ENCODE measurements around the gene KRT71.

Gene KRT71

DNA sequence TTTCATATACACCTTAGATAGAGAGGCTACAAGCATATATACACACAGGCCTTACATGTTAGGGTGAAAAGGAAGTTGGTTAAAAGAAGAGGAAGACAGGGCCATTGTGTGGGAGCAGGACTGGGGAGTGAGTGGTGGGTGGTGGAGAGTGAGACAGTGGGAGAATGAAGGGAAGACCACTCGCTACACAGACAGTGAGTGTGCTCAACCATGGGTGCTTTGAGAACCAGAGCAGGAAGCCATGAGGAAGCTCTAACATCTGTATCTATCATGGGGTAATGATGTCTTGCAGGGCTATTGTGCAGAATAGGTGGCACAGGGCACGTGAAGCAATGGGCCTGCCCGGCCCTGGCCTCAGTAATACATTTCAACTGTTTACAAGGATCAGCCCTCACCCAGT is 32.1 kb upstream of the KRT71 start:
- H3K4me3 ChIP-seq (ENCODE audit: low read length) = no peak overlapping the region
- H3K4me1 ChIP-seq (ENCODE audit: control insufficient read depth, insufficient read depth, low read length) = no peaks in the 10 kb centered on the region

GRCh38 chr12:52584156-52584682 is 31.3 kb upstream of the KRT71 start:
- Histone ChIP-seq H3K4me1 (ENCODE audit: control insufficient read depth, insufficient read depth, low read length) (no peaks in the 10 kb centered on the region), H3K27me3 (ENCODE audit: control insufficient read depth, insufficient read depth, low read length) (peaks cover 47% of the 10 kb centered on the region), H3K9ac (ENCODE audit: low read depth, low read length) (no peak overlapping the region), H3K36me3 (ENCODE audit: insufficient read depth, low read length) (no peaks in the 10 kb centered on the region), H3K4me3 (ENCODE audit: low read length) (no peak overlapping the region), H3K4me2 (ENCODE audit: low read length) (no peak overlapping the region), H3K9me3 (replicated peaks; ENCODE audit: low read length) (no peaks in the 10 kb centered on the region)

More for the DNA sequence above, 32.1 kb upstream of the KRT71 start:
- Histone ChIP-seq H3K27me3 (ENCODE audit: control insufficient read depth, insufficient read depth, low read length) (peaks cover 39% of the 10 kb centered on the region), H3K9me3 (replicated peaks; ENCODE audit: low read length) (no peaks in the 10 kb centered on the region), H3K9ac (ENCODE audit: low read depth, low read length) (no peak overlapping the region), H3K36me3 (ENCODE audit: insufficient read depth, low read length) (no peaks in the 10 kb centered on the region), H3K4me2 (ENCODE audit: low read length) (no peak overlapping the region)

DNA sequence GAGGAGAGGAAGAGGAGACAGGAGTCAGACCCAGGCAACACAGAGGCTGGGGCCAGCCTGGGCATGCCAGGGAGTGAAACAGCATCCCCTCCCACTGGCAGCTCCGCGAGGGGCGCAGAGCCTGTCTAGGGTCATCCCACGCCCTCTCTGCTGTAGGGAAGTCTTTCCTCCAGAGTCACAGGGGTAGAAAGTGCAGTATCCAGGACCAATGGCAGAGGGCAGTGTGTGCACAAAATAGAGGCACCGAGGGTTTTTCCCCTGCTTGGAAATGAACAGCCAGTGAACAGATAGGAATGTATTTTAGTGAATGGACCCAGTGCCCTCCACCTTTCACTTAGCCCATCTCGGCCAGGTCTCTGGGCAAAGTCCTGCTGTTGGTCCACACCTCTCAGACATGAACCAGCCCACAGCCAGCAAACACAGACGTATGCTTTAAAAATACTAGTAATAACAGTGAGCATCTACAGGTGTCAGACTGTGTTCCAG is 30.1 kb upstream of the KRT71 start:
- Histone ChIP-seq H3K4me1 (ENCODE audit: control insufficient read depth, insufficient read depth, low read length) (no peaks in the 10 kb centered on the region), H3K27me3 (ENCODE audit: control insufficient read depth, insufficient read depth, low read length) (peaks cover 58% of the 10 kb centered on the region), H3K4me3 (ENCODE audit: low read length) (no peak overlapping the region), H3K9ac (ENCODE audit: low read depth, low read length) (no peak overlapping the region), H3K9me3 (replicated peaks; ENCODE audit: low read length) (no peaks in the 10 kb centered on the region), H3K4me2 (ENCODE audit: low read length) (no peak overlapping the region), H3K36me3 (ENCODE audit: insufficient read depth, low read length) (no peaks in the 10 kb centered on the region)

DNA sequence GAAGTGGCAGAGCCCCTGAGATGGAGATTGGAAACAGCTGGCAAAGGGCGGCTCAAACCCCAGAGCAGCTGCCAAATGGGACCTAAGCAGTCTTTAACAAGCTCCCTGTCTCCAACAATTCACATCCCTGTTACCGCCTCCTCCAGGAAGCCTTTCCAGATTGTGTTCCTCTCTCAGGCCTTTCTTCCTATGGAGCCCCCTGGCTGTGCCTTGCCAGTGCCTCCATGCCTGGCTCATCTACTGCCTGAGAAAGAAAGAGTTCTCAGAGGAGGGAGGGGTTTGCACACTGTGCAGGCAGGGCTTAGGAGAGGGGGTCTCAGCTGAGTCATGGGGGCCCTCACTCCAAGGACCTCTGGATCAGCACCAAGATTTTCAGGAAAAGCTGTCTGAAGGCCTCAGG is 29.5 kb upstream of the KRT71 start:
- no peak overlapping the region for H3K9ac ChIP-seq (ENCODE audit: low read depth, low read length)
- no peak overlapping the region for H3K4me2 ChIP-seq (ENCODE audit: low read length)
- no peaks in the 10 kb centered on the region for H3K36me3 ChIP-seq (ENCODE audit: insufficient read depth, low read length)
- H3K27me3 ChIP-seq (ENCODE audit: control insufficient read depth, insufficient read depth, low read length) = peaks cover 55% of the 10 kb centered on the region
- H3K4me1 ChIP-seq (ENCODE audit: control insufficient read depth, insufficient read depth, low read length) = no peaks in the 10 kb centered on the region
- no peaks in the 10 kb centered on the region for H3K9me3 ChIP-seq (replicated peaks; ENCODE audit: low read length)
- H3K4me3 ChIP-seq (ENCODE audit: low read length) = no peak overlapping the region

GRCh38 chr12:52581481-52581880 is 28.5 kb upstream of the KRT71 start:
- H3K9ac ChIP-seq (ENCODE audit: low read depth, low read length) = no peak overlapping the region
- no peak overlapping the region for H3K4me2 ChIP-seq (ENCODE audit: low read length)
- no peaks in the 10 kb centered on the region for H3K9me3 ChIP-seq (replicated peaks; ENCODE audit: low read length)
- H3K36me3 ChIP-seq (ENCODE audit: insufficient read depth, low read length) = no peaks in the 10 kb centered on the region
- H3K4me1 ChIP-seq (ENCODE audit: control insufficient read depth, insufficient read depth, low read length) = no peaks in the 10 kb centered on the region
- no peak overlapping the region for H3K4me3 ChIP-seq (ENCODE audit: low read length)
- H3K27me3 ChIP-seq (ENCODE audit: control insufficient read depth, insufficient read depth, low read length) = peaks cover 53% of the 10 kb centered on the region

- H3K4me1 ChIP-seq (ENCODE audit: control insufficient read depth, insufficient read depth, low read length) = no peaks in the 10 kb centered on the region
- peaks cover 53% of the 10 kb centered on the region for H3K27me3 ChIP-seq (ENCODE audit: control insufficient read depth, insufficient read depth, low read length)
- no peak overlapping the region for H3K9ac ChIP-seq (ENCODE audit: low read depth, low read length)
- H3K4me3 ChIP-seq (ENCODE audit: low read length) = no peak overlapping the region
- no peaks in the 10 kb centered on the region for H3K36me3 ChIP-seq (ENCODE audit: insufficient read depth, low read length)
- H3K9me3 ChIP-seq (replicated peaks; ENCODE audit: low read length) = no peaks in the 10 kb centered on the region
- H3K4me2 ChIP-seq (ENCODE audit: low read length) = no peak overlapping the region
Observed at GRCh38 chr12:52581066-52581465, 28.1 kb upstream of the KRT71 start.

- H3K4me3 ChIP-seq (ENCODE audit: low read length) = no peak overlapping the region
- no peaks in the 10 kb centered on the region for H3K9me3 ChIP-seq (replicated peaks; ENCODE audit: low read length)
- H3K27me3 ChIP-seq (ENCODE audit: control insufficient read depth, insufficient read depth, low read length) = peaks cover 55% of the 10 kb centered on the region
- H3K4me1 ChIP-seq (ENCODE audit: control insufficient read depth, insufficient read depth, low read length) = no peaks in the 10 kb centered on the region
- no peaks in the 10 kb centered on the region for H3K36me3 ChIP-seq (ENCODE audit: insufficient read depth, low read length)
- H3K9ac ChIP-seq (ENCODE audit: low read depth, low read length) = no peak overlapping the region
- no peak overlapping the region for H3K4me2 ChIP-seq (ENCODE audit: low read length)
Observed at GRCh38 chr12:52580496-52580895, 27.6 kb upstream of the KRT71 start.

DNA sequence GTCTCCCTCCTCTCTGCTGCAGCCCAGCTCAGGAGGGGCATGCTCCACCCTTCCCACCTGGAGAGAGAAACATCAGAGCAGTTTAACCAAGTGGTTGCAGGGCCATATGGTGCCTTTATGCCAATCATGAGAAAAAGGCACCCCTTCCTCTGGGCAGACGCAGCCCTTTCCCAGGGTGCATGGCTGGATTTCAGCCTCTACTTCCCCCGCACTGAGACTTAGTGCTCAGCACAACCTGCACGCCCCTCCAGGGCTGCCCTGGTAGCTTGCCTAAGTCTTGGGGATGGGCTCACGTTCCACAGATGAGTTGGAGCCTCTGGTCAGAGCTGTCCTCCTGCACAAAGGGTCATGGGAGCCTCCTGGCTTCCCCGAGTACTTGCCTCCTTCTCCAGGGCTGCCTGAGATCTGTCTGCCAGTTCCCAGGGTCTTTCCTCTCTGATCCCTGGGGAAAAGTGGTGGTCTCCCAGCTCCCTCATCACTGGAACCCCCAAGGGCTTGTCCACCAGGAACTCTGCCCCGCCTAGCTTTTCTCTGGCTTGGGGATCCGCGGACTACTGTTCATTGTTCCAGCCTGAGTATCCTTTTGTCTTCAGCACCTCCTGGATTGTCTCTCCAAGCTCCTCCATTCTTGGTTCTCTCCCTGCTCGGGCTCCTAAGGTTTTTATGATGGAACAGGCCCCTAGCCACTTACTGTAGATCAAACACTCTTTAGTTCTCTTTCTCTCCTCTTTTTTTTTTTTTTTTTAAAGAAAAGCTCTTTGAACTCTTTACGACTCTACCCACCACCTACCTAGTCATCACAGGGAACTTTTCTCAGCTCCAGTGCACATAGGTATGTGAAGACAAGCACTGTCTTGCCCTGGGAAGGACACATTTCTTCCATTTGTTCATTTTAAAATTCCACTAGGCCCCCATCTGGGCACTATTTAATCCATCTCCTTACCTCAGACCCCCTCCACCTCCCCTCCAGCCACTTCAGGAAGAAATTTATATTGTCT is 26.8 kb upstream of the KRT71 start:
- Histone ChIP-seq H3K4me1 (ENCODE audit: control insufficient read depth, insufficient read depth, low read length) (no peaks in the 10 kb centered on the region), H3K27me3 (ENCODE audit: control insufficient read depth, insufficient read depth, low read length) (peaks cover 60% of the 10 kb centered on the region), H3K9ac (ENCODE audit: low read depth, low read length) (no peak overlapping the region), H3K9me3 (replicated peaks; ENCODE audit: low read length) (no peaks in the 10 kb centered on the region), H3K36me3 (ENCODE audit: insufficient read depth, low read length) (no peaks in the 10 kb centered on the region), H3K4me2 (ENCODE audit: low read length) (no peak overlapping the region), H3K4me3 (ENCODE audit: low read length) (no peak overlapping the region)

GRCh38 chr12:52578469-52578868 is 25.5 kb upstream of the KRT71 start:
- peaks cover 70% of the 10 kb centered on the region for H3K27me3 ChIP-seq (ENCODE audit: control insufficient read depth, insufficient read depth, low read length)
- no peak overlapping the region for H3K9ac ChIP-seq (ENCODE audit: low read depth, low read length)
- no peaks in the 10 kb centered on the region for H3K4me1 ChIP-seq (ENCODE audit: control insufficient read depth, insufficient read depth, low read length)
- no peak overlapping the region for H3K4me3 ChIP-seq (ENCODE audit: low read length)
- H3K4me2 ChIP-seq (ENCODE audit: low read length) = no peak overlapping the region
- H3K9me3 ChIP-seq (replicated peaks; ENCODE audit: low read length) = no peaks in the 10 kb centered on the region
- H3K36me3 ChIP-seq (ENCODE audit: insufficient read depth, low read length) = no peaks in the 10 kb centered on the region

- Histone ChIP-seq H3K36me3 (ENCODE audit: insufficient read depth, low read length) (no peaks in the 10 kb centered on the region), H3K9me3 (replicated peaks; ENCODE audit: low read length) (no peaks in the 10 kb centered on the region), H3K4me3 (ENCODE audit: low read length) (no peak overlapping the region), H3K4me2 (ENCODE audit: low read length) (no peak overlapping the region), H3K4me1 (ENCODE audit: control insufficient read depth, insufficient read depth, low read length) (no peaks in the 10 kb centered on the region), H3K27me3 (ENCODE audit: control insufficient read depth, insufficient read depth, low read length) (peaks cover 79% of the 10 kb centered on the region), H3K9ac (ENCODE audit: low read depth, low read length) (no peak overlapping the region)
Observed at GRCh38 chr12:52577316-52577715, 24.4 kb upstream of the KRT71 start.

- no peaks in the 10 kb centered on the region for H3K4me1 ChIP-seq (ENCODE audit: control insufficient read depth, insufficient read depth, low read length)
- H3K4me3 ChIP-seq (ENCODE audit: low read length) = no peak overlapping the region
- no peak overlapping the region for H3K9ac ChIP-seq (ENCODE audit: low read depth, low read length)
- H3K27me3 ChIP-seq (ENCODE audit: control insufficient read depth, insufficient read depth, low read length) = peaks cover 82% of the 10 kb centered on the region
- no peaks in the 10 kb centered on the region for H3K36me3 ChIP-seq (ENCODE audit: insufficient read depth, low read length)
- H3K4me2 ChIP-seq (ENCODE audit: low read length) = no peak overlapping the region
- no peaks in the 10 kb centered on the region for H3K9me3 ChIP-seq (replicated peaks; ENCODE audit: low read length)
Observed at GRCh38 chr12:52575948-52576347, 23.0 kb upstream of the KRT71 start.

Data from skeletal muscle satellite cell (primary cell).